Lung (tissue), 12 donors: Measurements from ENCODE around the gene VAV1. TPM values are rescaled to one million over a fixed set of nuclear protein-coding genes. Genes with fewer than 3 reads are reported as not detected.

Experiments
- ATAC-seq: fragments of 200-7000 bp; cut with Tn5 transposase; one replicate; pipeline ENCODE4 v1.9.1; 2020; ENCODE audit warnings: moderate number of reproducible peaks; ENCODE audit not compliant: insufficient read depth, low FRiP score
- DNase-seq, 3 donors: peaks; one replicate each; pipeline ENCODE4 v3.0.0-alpha.2; 2013 to 2017
- H3K27ac ChIP-seq, 2 donors: one replicate each; pipeline ENCODE4 v1.5.1; 2013; ENCODE audit warnings: mild to moderate bottlenecking in 2 of 2, moderate library complexity in 2 of 2, control low read depth in 1 of 2, inconsistent platforms in 1 of 2, low read depth in 1 of 2, low read length in 1 of 2
- H3K27me3 ChIP-seq, 3 donors: one replicate each; pipeline ENCODE4 v1.5.1; 2013; ENCODE audit warnings: low read length in 2 of 3; ENCODE audit not compliant: control insufficient read depth in 3 of 3, insufficient read depth in 3 of 3
- H3K36me3 ChIP-seq, 4 donors: one replicate each; pipeline ENCODE4 v1.5.1; 2013; ENCODE audit warnings: low read length in 4 of 4, mild to moderate bottlenecking in 1 of 4, moderate library complexity in 1 of 4; ENCODE audit not compliant: control insufficient read depth in 4 of 4, insufficient read depth in 4 of 4
- H3K4me1 ChIP-seq, 5 donors: one replicate each; pipeline ENCODE4 v1.5.1; 2013; ENCODE audit warnings: low read length in 5 of 5, mild to moderate bottlenecking in 2 of 5, moderate library complexity in 1 of 5; ENCODE audit not compliant: control insufficient read depth in 5 of 5, insufficient read depth in 5 of 5
- H3K4me3 ChIP-seq: one replicate; pipeline ENCODE4 v1.5.1; 2013; ENCODE audit warnings: mild to moderate bottlenecking, control low read depth, moderate library complexity
- H3K9ac ChIP-seq, 2 donors: one replicate each; pipeline ENCODE4 v1.5.1; 2013; ENCODE audit warnings: low read length in 2 of 2, control low read depth in 1 of 2; ENCODE audit not compliant: insufficient read depth in 1 of 2
- H3K9me3 ChIP-seq, 4 donors: one replicate each; pipeline ENCODE4 v1.5.1; 2013; ENCODE audit warnings: low read length in 3 of 4, mild to moderate bottlenecking in 1 of 4, moderate library complexity in 1 of 4; ENCODE audit not compliant: control insufficient read depth in 4 of 4, insufficient read depth in 3 of 4
- CTCF ChIP-seq: IDR thresholded peaks from 2 replicates; pipeline ENCODE4 v1.5.1; 2012; ENCODE audit warnings: mild to moderate bottlenecking; ENCODE audit errors: control extremely low read depth, extremely low read depth
- WGBS, 2 donors: extraction: QIAGEN DNeasy Blood & Tissue Kit; methylation state at CpG; one replicate each; pipeline ENCODE4 v1.1.7; 2013; 5-methylcytosine and 5-hydroxymethylcytosine counted together
- polyA plus RNA-seq, 2 donors: library from polyadenylated mRNA; stranded (reverse); fragments of 200-250 nt; gene quantifications; one replicate each; pipeline ENCODE4 v1.2.1, GENCODE V29; 2013
- total RNA-seq, 2 donors: library from RNA; depleted of rRNA in 1 of 2; stranded (reverse); fragments of >200 nt in 1 of 2; gene quantifications; one replicate each; pipeline ENCODE4 v1.2.1, GENCODE V29; 2014 to 2021
- donor health status: control.
- donor health status: control.
- donor health status: Bipolar disorder and iron deficiency.
- donor health status: healthy.
- donor health status: DM: yes; HTN: yes; CAD: no.

Gene VAV1
- total and polyA plus RNA-seq, 4 donors = 8.7 to 60.8 (median 21.9) TPM

DNA sequence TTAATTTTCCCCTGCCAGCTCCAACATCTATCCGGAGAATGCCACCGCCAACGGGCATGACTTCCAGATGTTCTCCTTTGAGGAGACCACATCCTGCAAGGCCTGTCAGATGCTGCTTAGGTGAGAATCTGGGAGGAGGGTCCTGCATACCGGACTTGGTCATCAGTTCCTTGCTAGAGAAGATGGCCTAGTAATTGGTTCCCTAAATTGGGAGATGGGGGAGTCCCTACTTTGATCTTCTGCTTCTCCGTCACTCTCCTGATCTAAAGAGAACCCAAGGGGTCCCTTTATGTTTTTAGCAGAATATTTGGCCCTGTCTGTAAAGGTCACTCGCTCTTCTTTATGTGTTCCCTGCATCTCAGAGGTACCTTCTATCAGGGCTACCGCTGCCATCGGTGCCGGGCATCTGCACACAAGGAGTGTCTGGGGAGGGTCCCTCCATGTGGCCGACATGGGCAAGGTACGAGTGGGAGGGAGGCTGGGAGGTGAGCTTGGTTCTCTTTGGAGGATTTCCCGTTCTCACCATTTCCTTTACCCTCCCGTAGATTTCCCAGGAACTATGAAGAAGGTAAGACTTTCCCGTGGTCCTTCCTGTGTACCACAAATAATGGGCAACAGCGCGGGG lies 60.8 kb downstream of the VAV1 start:
- TF ChIP-seq CTCF = no peak
- Histone ChIP-seq H3K4me3 (no peak overlapping the region), H3K4me1 (no peaks in the 10 kb centered on the region), H3K27me3 (peaks cover 0 to 6% (median 0%) of the 10 kb centered on the region in 3 donors), H3K9me3 (peaks cover 0 to 1% (median 0%) of the 10 kb centered on the region in 4 donors), H3K27ac (no peak overlapping the region), H3K9ac (no peak overlapping the region), H3K36me3 (peaks cover 0 to 3% (median 0%) of the 10 kb centered on the region in 4 donors)
- 91 to 93% methylated on average over 16 of the region's 16 CpGs for WGBS, 2 donors
- ATAC-seq = no peak
- DNase-seq = no peak

- Histone ChIP-seq H3K9me3 (peaks cover 0 to 1% (median 0%) of the 10 kb centered on the region in 4 donors), H3K36me3 (peaks cover 0 to 3% (median 0%) of the 10 kb centered on the region in 4 donors), H3K4me3 (no peak overlapping the region), H3K4me1 (no peaks in the 10 kb centered on the region), H3K27me3 (peaks cover 0 to 6% (median 0%) of the 10 kb centered on the region in 3 donors), H3K27ac (no peak overlapping the region), H3K9ac (no peak overlapping the region)
- no peak for DNase-seq
- ATAC-seq = no peak
- TF ChIP-seq CTCF = no peak
- WGBS, 2 donors = 97 to 100% methylated on average over 2 of the region's 2 CpGs
Observed at GRCh38 chr19:6834433-6834832, 61.9 kb downstream of the VAV1 start.

GRCh38 chr19:6835501-6835900 lies 63.0 kb downstream of the VAV1 start:
- no peak overlapping the region for H3K27ac ChIP-seq
- H3K27me3 ChIP-seq = peaks cover 0 to 6% (median 0%) of the 10 kb centered on the region in 3 donors
- H3K4me1 ChIP-seq = no peaks in the 10 kb centered on the region
- peaks cover 0 to 3% (median 0%) of the 10 kb centered on the region in 4 donors for H3K36me3 ChIP-seq
- ATAC-seq = no peak
- no peak overlapping the region for H3K4me3 ChIP-seq
- H3K9ac ChIP-seq = no peak overlapping the region
- WGBS, 2 donors = 94 to 97% methylated on average over 3 of the region's 3 CpGs
- no peak for TF ChIP-seq CTCF
- peaks cover 0 to 1% (median 0%) of the 10 kb centered on the region in 4 donors for H3K9me3 ChIP-seq
- no peak for DNase-seq

DNA sequence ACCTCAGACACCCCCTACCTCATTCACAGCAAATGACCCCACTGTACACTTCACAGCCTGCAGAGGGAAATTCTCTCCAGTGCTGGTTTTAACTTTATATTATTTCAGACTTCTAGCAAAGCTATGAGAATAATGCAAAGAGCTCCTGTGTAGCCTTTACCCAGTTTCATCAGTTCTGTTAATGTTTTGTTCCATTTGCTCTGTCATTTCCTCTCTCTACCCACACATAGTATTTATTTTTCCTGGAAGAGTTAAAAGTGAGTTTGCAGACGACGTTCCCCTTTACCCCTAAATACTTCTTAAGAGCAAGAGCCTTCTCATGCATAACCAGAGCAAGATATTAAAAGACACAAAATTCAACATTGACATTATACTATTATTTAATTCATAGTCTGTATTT lies 65.0 kb downstream of the VAV1 start:
- H3K9me3 ChIP-seq = peaks cover 0 to 1% (median 0%) of the 10 kb centered on the region in 4 donors
- H3K27ac ChIP-seq = no peak overlapping the region
- peaks cover 0 to 3% (median 0%) of the 10 kb centered on the region in 4 donors for H3K36me3 ChIP-seq
- no peak overlapping the region for H3K9ac ChIP-seq
- WGBS, 2 donors = 21 to 30% methylated on average over 2 of the region's 2 CpGs
- no peaks in the 10 kb centered on the region for H3K4me1 ChIP-seq
- no peak overlapping the region for H3K4me3 ChIP-seq
- ATAC-seq (no peak), DNase-seq (no peak)
- no peak for TF ChIP-seq CTCF
- H3K27me3 ChIP-seq = no peaks in the 10 kb centered on the region
